GM12874 (cell line): ENCODE results near the gene ABCB9.

Experiments used
- CTCF ChIP-seq: IDR thresholded peaks from 2 replicates; pipeline ENCODE4 v1.5.1; 2011; ENCODE audit warnings: low read depth, mild to moderate bottlenecking, control low read depth, low read length, moderate library complexity; ENCODE audit not compliant: insufficient read depth

The ABCB9 gene

GRCh38 chr12:122949816-122950675 lies 16.2 kb downstream of the ABCB9 start:
- no peak for TF ChIP-seq CTCF

GRCh38 chr12:122949405-122949804 lies 16.9 kb downstream of the ABCB9 start:
- no peak for TF ChIP-seq CTCF

- TF ChIP-seq CTCF = no peak
Measured at GRCh38 chr12:122948605-122949004, 17.7 kb downstream of the ABCB9 start.

- TF ChIP-seq CTCF = no peak
Measured at GRCh38 chr12:122947352-122947792, 18.9 kb downstream of the ABCB9 start.

- 0 out of 2 replicates have a peak, but pooled peaks have one; percentile 26 for TF ChIP-seq CTCF
Measured at GRCh38 chr12:122946690-122947341, 19.4 kb downstream of the ABCB9 start.

- no peak for TF ChIP-seq CTCF
Measured at GRCh38 chr12:122944605-122945592, 21.4 kb downstream of the ABCB9 start.

- no peak for TF ChIP-seq CTCF
Measured at GRCh38 chr12:122943196-122943595, 23.1 kb downstream of the ABCB9 start.
